ENCODE results near the gene SYTL2. TPM values are rescaled to one million over a fixed set of nuclear protein-coding genes. Genes with fewer than 3 reads are reported as not detected.
"Not testable (repeated sequence)": the region's sequence is repeated elsewhere in the genome, so short reads cannot be mapped to it uniquely, and the experiment has no call there.

SYTL2 gene, protein sequence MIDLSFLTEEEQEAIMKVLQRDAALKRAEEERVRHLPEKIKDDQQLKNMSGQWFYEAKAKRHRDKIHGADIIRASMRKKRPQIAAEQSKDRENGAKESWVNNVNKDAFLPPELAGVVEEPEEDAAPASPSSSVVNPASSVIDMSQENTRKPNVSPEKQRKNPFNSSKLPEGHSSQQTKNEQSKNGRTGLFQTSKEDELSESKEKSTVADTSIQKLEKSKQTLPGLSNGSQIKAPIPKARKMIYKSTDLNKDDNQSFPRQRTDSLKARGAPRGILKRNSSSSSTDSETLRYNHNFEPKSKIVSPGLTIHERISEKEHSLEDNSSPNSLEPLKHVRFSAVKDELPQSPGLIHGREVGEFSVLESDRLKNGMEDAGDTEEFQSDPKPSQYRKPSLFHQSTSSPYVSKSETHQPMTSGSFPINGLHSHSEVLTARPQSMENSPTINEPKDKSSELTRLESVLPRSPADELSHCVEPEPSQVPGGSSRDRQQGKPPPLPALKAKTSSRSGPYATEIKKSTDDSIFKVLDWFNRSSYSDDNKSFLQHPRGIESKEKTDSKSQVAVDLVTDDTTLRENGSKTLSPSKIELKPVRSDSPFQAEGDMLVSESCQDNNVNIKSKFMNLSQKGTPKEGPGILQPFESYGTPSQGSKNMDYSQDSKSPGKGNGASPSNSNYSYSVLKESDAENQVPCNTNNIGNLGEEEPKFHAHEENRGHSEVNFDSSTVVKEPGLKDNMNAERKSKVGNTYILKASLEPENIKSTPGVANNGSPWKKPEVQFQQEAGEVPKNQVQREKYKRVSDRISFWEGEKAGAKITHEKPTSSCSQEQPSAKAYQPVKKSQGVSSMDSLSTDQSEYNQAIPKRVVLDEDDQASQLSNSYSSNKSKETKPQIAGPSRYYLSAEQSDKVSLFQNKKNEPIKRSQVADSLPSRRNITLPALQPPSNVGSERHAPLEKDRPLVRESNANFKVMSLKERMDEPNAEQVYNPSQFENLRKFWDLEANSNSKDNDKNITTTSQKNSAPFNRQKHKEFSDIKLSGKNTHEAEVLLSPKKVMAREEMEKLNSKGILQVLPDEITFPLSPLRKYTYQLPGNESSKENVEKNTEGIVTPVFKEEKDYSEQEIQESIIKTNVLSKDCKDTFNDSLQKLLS (N-terminal part only)
- total RNA-seq = 10 to 100 TPM; 21.3 to 39.7 TPM
- 10 to 100 TPM; 32.3 to 63.3 (median 51.4) TPM for polyA plus RNA-seq (ENCODE audit: insufficient read length in 6 of 6)
- long read RNA-seq, donor 1, full-length matches to known transcripts = 5 of 5 reads
- long read RNA-seq, donor 1, partial matches to known transcripts = 0 of 5 reads
- long read RNA-seq, donor 1, other reads (novel, unspliced or antisense) = 0 of 5 reads
- long read RNA-seq, donor 2, partial matches to known transcripts = 0 of 4 reads
- long read RNA-seq, donor 2, other reads (novel, unspliced or antisense) = 0 of 4 reads
- long read RNA-seq, donor 3, partial matches to known transcripts = 0 of 1 reads
- long read RNA-seq, donor 3, other reads (novel, unspliced or antisense) = 0 of 1 reads
- long read RNA-seq, donor 4, partial matches to known transcripts = 2 of 5 reads
- long read RNA-seq, donor 4, other reads (novel, unspliced or antisense) = 3 of 5 reads
- long read RNA-seq, donor 5, partial matches to known transcripts = 0 of 2 reads
- long read RNA-seq, donor 5, other reads (novel, unspliced or antisense) = 0 of 2 reads
- long read RNA-seq, donor 6, partial matches to known transcripts = 0 of 1 reads
- long read RNA-seq, donor 6, other reads (novel, unspliced or antisense) = 0 of 1 reads
- long read RNA-seq, donor 7, partial matches to known transcripts = 0 of 1 reads
- long read RNA-seq, donor 7, other reads (novel, unspliced or antisense) = 0 of 1 reads
- long read RNA-seq, donor 8, partial matches to known transcripts = 0 of 1 reads
- long read RNA-seq, donor 8, other reads (novel, unspliced or antisense) = 0 of 1 reads
- long read RNA-seq, donor 9 = 0 reads
- long read RNA-seq, donor 10, partial matches to known transcripts = 1 of 3 reads
- long read RNA-seq, donor 10, other reads (novel, unspliced or antisense) = 1 of 3 reads
- long read RNA-seq, donor 11, partial matches to known transcripts = 0 of 2 reads
- long read RNA-seq, donor 11, other reads (novel, unspliced or antisense) = 0 of 2 reads
- long read RNA-seq, donor 12, partial matches to known transcripts = 0 of 1 reads
- long read RNA-seq, donor 12, other reads (novel, unspliced or antisense) = 0 of 1 reads

DNA sequence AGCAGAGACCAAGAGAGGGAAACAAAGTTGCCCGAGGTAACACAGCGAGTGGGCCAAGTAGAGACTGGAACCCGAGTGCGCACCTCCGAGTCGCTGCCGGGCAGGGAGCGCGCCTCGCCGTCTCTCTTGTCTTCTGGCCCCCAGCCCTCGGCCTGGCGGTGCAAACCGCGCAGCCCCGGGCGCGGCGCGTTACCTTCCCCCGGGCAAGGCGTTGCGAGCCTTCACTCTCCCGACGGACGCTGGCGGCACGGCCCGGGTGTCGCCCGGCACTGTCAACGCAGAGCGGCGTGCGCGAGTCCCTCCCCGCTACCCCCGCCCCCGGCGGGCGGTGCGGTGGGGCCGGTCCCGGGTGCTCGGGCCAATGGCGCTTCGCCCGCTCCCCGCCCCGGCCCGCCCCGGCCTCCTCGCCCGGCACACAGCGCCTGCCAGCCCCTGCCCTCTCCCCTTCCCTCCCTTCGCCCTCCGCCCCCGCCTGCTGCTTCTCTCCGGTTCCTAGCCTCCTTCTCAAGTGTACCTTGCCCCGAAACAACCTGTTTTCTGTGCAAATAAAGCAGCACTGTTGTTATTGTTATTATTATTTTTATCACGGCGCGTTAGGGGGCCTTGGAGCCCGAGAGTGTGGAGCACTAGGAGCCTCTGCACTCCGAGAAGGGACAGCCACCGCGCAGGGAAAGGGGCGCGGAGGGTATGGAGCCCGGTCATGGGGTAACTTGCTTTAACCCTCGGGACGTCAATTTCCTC lies at the start of gene SYTL2:
Gene SYTL2, minus strand, starts transcription at position 271 of the 741 bp plus-strand sequence. CDS start 53,416 bp downstream, outside the sequence.
- Histone ChIP-seq H3K4me3 (peak within 1 kb of the TSS; percentile 52 to 54), H3K4me1 (peaks cover 3 to 17% of the 10 kb centered on the region in 2 donors), H3K27me3 (peaks cover 0 to 28% of the 10 kb centered on the region in 2 donors), H3K9me3 (no peaks in the 10 kb centered on the region), H3K27ac (peak within 1 kb of the TSS in 1 of 2 donors; percentile 55), H3K36me3 (no peaks in the 10 kb centered on the region)
- DNase-seq (peak; percentile 62 to 93 (median 76)), ATAC-seq (peak; percentile 97)
- TF ChIP-seq, protein P1, sequence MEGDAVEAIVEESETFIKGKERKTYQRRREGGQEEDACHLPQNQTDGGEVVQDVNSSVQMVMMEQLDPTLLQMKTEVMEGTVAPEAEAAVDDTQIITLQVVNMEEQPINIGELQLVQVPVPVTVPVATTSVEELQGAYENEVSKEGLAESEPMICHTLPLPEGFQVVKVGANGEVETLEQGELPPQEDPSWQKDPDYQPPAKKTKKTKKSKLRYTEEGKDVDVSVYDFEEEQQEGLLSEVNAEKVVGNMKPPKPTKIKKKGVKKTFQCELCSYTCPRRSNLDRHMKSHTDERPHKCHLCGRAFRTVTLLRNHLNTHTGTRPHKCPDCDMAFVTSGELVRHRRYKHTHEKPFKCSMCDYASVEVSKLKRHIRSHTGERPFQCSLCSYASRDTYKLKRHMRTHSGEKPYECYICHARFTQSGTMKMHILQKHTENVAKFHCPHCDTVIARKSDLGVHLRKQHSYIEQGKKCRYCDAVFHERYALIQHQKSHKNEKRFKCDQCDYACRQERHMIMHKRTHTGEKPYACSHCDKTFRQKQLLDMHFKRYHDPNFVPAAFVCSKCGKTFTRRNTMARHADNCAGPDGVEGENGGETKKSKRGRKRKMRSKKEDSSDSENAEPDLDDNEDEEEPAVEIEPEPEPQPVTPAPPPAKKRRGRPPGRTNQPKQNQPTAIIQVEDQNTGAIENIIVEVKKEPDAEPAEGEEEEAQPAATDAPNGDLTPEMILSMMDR (IDR thresholded peaks at IDR 0.05) = no peak
- intact Hi-C loops (cut with DNase I) = no loop called here

DNA sequence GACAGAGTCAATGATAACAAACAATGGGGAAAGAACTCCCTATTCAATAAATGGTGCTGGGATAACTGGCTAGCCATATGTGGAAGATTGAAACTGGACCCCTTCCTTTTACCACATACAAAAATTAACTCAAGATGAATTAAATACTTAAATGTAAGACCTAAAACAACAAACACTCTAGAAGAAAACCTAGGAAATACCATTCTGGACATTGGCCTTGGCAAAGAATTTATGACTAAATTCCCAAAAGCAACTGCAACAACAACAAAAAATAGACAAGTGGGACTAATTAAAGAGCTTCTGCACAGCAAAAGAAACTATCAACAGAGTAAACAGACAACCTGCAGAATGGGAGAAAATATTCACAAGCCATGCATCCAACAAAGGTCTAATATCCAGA lies 48.6 kb upstream of the SYTL2 start:
- H3K4me3 ChIP-seq; H3K4me1 ChIP-seq; H3K9me3 ChIP-seq; H3K27ac ChIP-seq; DNase-seq; intact Hi-C loops (cut with DNase I); H3K36me3 ChIP-seq; ATAC-seq; H3K27me3 ChIP-seq: not testable (repeated sequence)

DNA sequence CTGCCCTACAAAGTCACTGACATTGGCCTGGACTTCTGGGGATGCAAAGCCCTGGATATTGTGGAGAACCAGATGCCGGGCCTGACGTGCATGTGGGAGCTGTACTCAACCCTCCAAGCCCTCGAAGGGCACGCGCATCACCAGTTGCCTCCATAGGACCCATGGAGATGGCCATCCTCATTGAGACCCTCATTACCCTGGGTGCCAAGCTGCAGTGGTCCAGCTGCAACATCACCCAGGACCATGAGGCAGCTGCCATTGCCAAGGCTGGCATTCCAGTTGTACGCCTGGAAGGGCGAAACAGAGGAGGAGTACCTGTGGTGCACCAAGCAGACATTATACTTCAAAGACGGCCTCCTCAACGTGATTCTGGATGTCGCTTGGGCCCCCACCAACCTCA lies 46.2 kb upstream of the SYTL2 start:
- Histone ChIP-seq H3K27me3 (no peaks in the 10 kb centered on the region), H3K36me3 (no peaks in the 10 kb centered on the region), H3K4me1 (peaks cover 3 to 15% of the 10 kb centered on the region in 2 donors), H3K27ac (no peak overlapping the region), H3K4me3 (no peak overlapping the region), H3K9me3 (no peaks in the 10 kb centered on the region)
- DNase-seq = no peak
- intact Hi-C loops (cut with DNase I) = no loop called here
- no peak for ATAC-seq
- TF ChIP-seq, protein P1 (IDR thresholded peaks at IDR 0.05) = no peak

DNA sequence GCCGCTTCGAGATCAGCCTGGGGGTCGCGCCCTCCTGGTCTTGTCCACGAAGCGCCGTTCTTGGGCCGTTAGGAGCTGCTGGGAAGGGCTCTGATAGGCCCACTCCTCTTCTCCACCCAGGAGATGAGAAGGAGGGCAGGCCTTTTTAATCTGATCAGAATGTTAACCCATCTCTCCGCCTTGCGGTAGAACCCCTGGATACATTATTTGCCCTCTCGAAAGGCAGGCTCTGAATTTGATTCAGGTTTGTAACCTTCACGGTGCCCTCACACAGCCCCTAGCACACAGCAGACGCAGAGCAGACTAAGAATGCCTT lies 44.4 kb upstream of the SYTL2 start, which contains the start of gene CCDC83:
Gene CCDC83, plus strand, starts transcription at position 43 of the 316 bp plus-strand sequence. CDS start 9,741 bp downstream, outside the sequence.
- intact Hi-C loops (cut with DNase I) = no loop called here
- DNase-seq (no peak), ATAC-seq (no peak)
- H3K9me3 ChIP-seq = no peaks in the 10 kb centered on the region
- TF ChIP-seq, protein P1 (IDR thresholded peaks at IDR 0.05) = no peak
- H3K36me3 ChIP-seq = no peaks in the 10 kb centered on the region
- peak within 1 kb of the TSS; percentile 83 to 91 for H3K27ac ChIP-seq
- peak within 1 kb of the TSS; percentile 30 to 43 for H3K4me3 ChIP-seq
- H3K4me1 ChIP-seq = peaks cover 3 to 15% of the 10 kb centered on the region in 2 donors
- no peaks in the 10 kb centered on the region for H3K27me3 ChIP-seq

Measured in left lung (tissue), 14 donors.